ENCODE measurements around the gene ZKSCAN4. TPM values are rescaled to one million over a fixed set of nuclear protein-coding genes. Genes with fewer than 3 reads are reported as not detected.
A peak's percentile ranks its signal among the peaks of the same experiment; 100 is the strongest.

The ZKSCAN4 gene
- total RNA-seq, 1 donor from 2014 or later, result 3.8 TPM

- Mint-ChIP-seq H3K4me1 (peaks cover 11% of the 10 kb centered on the region), H3K4me3 (no peak overlapping the region), H3K9me3 (no peaks in the 10 kb centered on the region), H3K27me3 (peaks cover 9% of the 10 kb centered on the region), H3K27ac (no peak overlapping the region), H3K36me3 (ENCODE audit: low read depth) (no peaks in the 10 kb centered on the region)
- DNase-seq, result no peak
- intact Hi-C loops (cut with micrococcal nuclease), result loop anchor here (2.0 to 5.0 kb wide), 4 partner anchors 14 to 142 kb away; partner anchors contain the start of genes PGBD1, ZKSCAN3 and ZSCAN16
Observed at GRCh38 chr6:28266563-28266961, 14.5 kb upstream of the ZKSCAN4 start.

- peaks cover 11% of the 10 kb centered on the region for H3K27me3 Mint-ChIP-seq
- H3K36me3 Mint-ChIP-seq (ENCODE audit: low read depth), result no peaks in the 10 kb centered on the region
- no peaks in the 10 kb centered on the region for H3K9me3 Mint-ChIP-seq
- H3K4me3 Mint-ChIP-seq, result no peak overlapping the region
- H3K27ac Mint-ChIP-seq, result no peak overlapping the region
- intact Hi-C loops (cut with micrococcal nuclease), result loop anchor here (5.0 kb wide), 1 partner anchor 128 kb away; no protein-coding TSS in a partner anchor
- DNase-seq, result no peak
- peaks cover 11% of the 10 kb centered on the region for H3K4me1 Mint-ChIP-seq
Observed at GRCh38 chr6:28264834-28265401, 12.8 kb upstream of the ZKSCAN4 start.

- intact Hi-C loops (cut with micrococcal nuclease), result no loop called here
- Mint-ChIP-seq H3K27me3 (peaks cover 14% of the 10 kb centered on the region), H3K27ac (no peak overlapping the region), H3K4me3 (no peak overlapping the region), H3K4me1 (peaks cover 9% of the 10 kb centered on the region), H3K36me3 (ENCODE audit: low read depth) (no peaks in the 10 kb centered on the region), H3K9me3 (peaks cover 6% of the 10 kb centered on the region)
- no peak for DNase-seq
Observed at GRCh38 chr6:28263922-28264321, 11.9 kb upstream of the ZKSCAN4 start.

- intact Hi-C loops (cut with micrococcal nuclease), result no loop called here
- peak; percentile 82 for DNase-seq
- Mint-ChIP-seq H3K4me3 (peak within 1 kb of the TSS; percentile 56), H3K27ac (peak within 1 kb of the TSS; percentile 16), H3K4me1 (peaks cover 7% of the 10 kb centered on the region), H3K27me3 (peaks cover 12% of the 10 kb centered on the region), H3K36me3 (ENCODE audit: low read depth) (peaks cover 9% of the 10 kb centered on the region), H3K9me3 (peaks cover 16% of the 10 kb centered on the region)
Observed at GRCh38 chr6:28258877-28259777, 7.1 kb upstream of the ZKSCAN4 start, which contains the start of gene NKAPL. Gene NKAPL (plus strand): TSS chr6:28259297. CDS start chr6:28259372, 75 bp downstream.

GRCh38 chr6:28257042-28257441, 5.0 kb upstream of the ZKSCAN4 start:
- Mint-ChIP-seq H3K36me3 (ENCODE audit: low read depth) (peaks cover 9% of the 10 kb centered on the region), H3K27ac (no peak overlapping the region), H3K27me3 (peaks cover 6% of the 10 kb centered on the region), H3K9me3 (peaks cover 21% of the 10 kb centered on the region), H3K4me1 (peaks cover 12% of the 10 kb centered on the region), H3K4me3 (no peak overlapping the region)
- intact Hi-C loops (cut with micrococcal nuclease), result no loop called here
- DNase-seq, result no peak

GRCh38 chr6:28254121-28254519, 2.1 kb upstream of the ZKSCAN4 start:
- DNase-seq, result no peak
- intact Hi-C loops (cut with micrococcal nuclease), result loop anchor here (5.0 kb wide), 2 partner anchors 37 to 132 kb away; partner anchors contain the start of gene ZSCAN16
- peaks cover 24% of the 10 kb centered on the region for H3K4me1 Mint-ChIP-seq
- H3K27me3 Mint-ChIP-seq, result no peaks in the 10 kb centered on the region
- H3K36me3 Mint-ChIP-seq (ENCODE audit: low read depth), result peaks cover 13% of the 10 kb centered on the region
- H3K9me3 Mint-ChIP-seq, result peaks cover 16% of the 10 kb centered on the region
- H3K27ac Mint-ChIP-seq, result no peak overlapping the region
- H3K4me3 Mint-ChIP-seq, result no peak overlapping the region

GRCh38 chr6:28251661-28252008, 434 bp downstream of the ZKSCAN4 start:
- Mint-ChIP-seq H3K4me1 (peaks cover 19% of the 10 kb centered on the region), H3K36me3 (ENCODE audit: low read depth) (peaks cover 24% of the 10 kb centered on the region), H3K27me3 (no peaks in the 10 kb centered on the region), H3K27ac (peak overlapping the region; percentile 89), H3K4me3 (peak overlapping the region; percentile 97), H3K9me3 (peaks cover 5% of the 10 kb centered on the region)
- intact Hi-C loops (cut with micrococcal nuclease), result loop anchor here (1.0 to 5.0 kb wide), 5 partner anchors 16 to 129 kb away; partner anchors contain the start of genes PGBD1, ZKSCAN8, ZSCAN16 and ZSCAN26
- peak; percentile 83 for DNase-seq

GRCh38 chr6:28250747-28251146, 1.3 kb downstream of the ZKSCAN4 start:
- intact Hi-C loops (cut with micrococcal nuclease), result loop anchor here (5.0 kb wide), 2 partner anchors 33 to 128 kb away; partner anchors contain the start of gene ZSCAN16

GRCh38 chr6:28248916-28249315, 3.2 kb downstream of the ZKSCAN4 start:
- no peak for DNase-seq
- Mint-ChIP-seq H3K4me3 (no peak overlapping the region), H3K9me3 (peaks cover 5% of the 10 kb centered on the region), H3K27me3 (no peaks in the 10 kb centered on the region), H3K27ac (no peak overlapping the region), H3K36me3 (ENCODE audit: low read depth) (peaks cover 50% of the 10 kb centered on the region), H3K4me1 (peaks cover 19% of the 10 kb centered on the region)
- intact Hi-C loops (cut with micrococcal nuclease), result no loop called here

More at GRCh38 chr6:28250747-28251146, 1.3 kb downstream of the ZKSCAN4 start:
- H3K4me3 Mint-ChIP-seq, result peak overlapping the region; percentile 75
- DNase-seq, result no peak
- H3K4me1 Mint-ChIP-seq, result peaks cover 19% of the 10 kb centered on the region
- no peak overlapping the region for H3K27ac Mint-ChIP-seq
- no peaks in the 10 kb centered on the region for H3K27me3 Mint-ChIP-seq
- peaks cover 5% of the 10 kb centered on the region for H3K9me3 Mint-ChIP-seq
- H3K36me3 Mint-ChIP-seq (ENCODE audit: low read depth), result peaks cover 31% of the 10 kb centered on the region

- H3K27me3 Mint-ChIP-seq, result no peaks in the 10 kb centered on the region
- no peak overlapping the region for H3K27ac Mint-ChIP-seq
- intact Hi-C loops (cut with micrococcal nuclease), result no loop called here
- no peak for DNase-seq
- H3K9me3 Mint-ChIP-seq, result no peaks in the 10 kb centered on the region
- peaks cover 6% of the 10 kb centered on the region for H3K4me1 Mint-ChIP-seq
- H3K36me3 Mint-ChIP-seq (ENCODE audit: low read depth), result peaks cover 52% of the 10 kb centered on the region
- H3K4me3 Mint-ChIP-seq, result no peak overlapping the region
Observed at GRCh38 chr6:28245206-28245941, 6.7 kb downstream of the ZKSCAN4 start.

GRCh38 chr6:28243946-28244345, 8.1 kb downstream of the ZKSCAN4 start:
- Mint-ChIP-seq H3K27me3 (no peaks in the 10 kb centered on the region), H3K36me3 (ENCODE audit: low read depth) (peaks cover 51% of the 10 kb centered on the region), H3K4me1 (peaks cover 2% of the 10 kb centered on the region), H3K9me3 (no peaks in the 10 kb centered on the region), H3K4me3 (no peak overlapping the region), H3K27ac (no peak overlapping the region)
- no peak for DNase-seq
- intact Hi-C loops (cut with micrococcal nuclease), result no loop called here

- H3K36me3 Mint-ChIP-seq (ENCODE audit: low read depth), result peaks cover 24% of the 10 kb centered on the region
- H3K4me1 Mint-ChIP-seq, result no peaks in the 10 kb centered on the region
- H3K27me3 Mint-ChIP-seq, result no peaks in the 10 kb centered on the region
- no peak for DNase-seq
- H3K9me3 Mint-ChIP-seq, result peaks cover 3% of the 10 kb centered on the region
- intact Hi-C loops (cut with micrococcal nuclease), result no loop called here
- no peak overlapping the region for H3K4me3 Mint-ChIP-seq
- H3K27ac Mint-ChIP-seq, result no peak overlapping the region
Observed at GRCh38 chr6:28240471-28240870, 11.6 kb downstream of the ZKSCAN4 start.

- Mint-ChIP-seq H3K27me3 (no peaks in the 10 kb centered on the region), H3K36me3 (ENCODE audit: low read depth) (peaks cover 19% of the 10 kb centered on the region), H3K27ac (no peak overlapping the region), H3K4me1 (no peaks in the 10 kb centered on the region), H3K4me3 (no peak overlapping the region), H3K9me3 (peaks cover 3% of the 10 kb centered on the region)
- intact Hi-C loops (cut with micrococcal nuclease), result no loop called here
- no peak for DNase-seq
Observed at GRCh38 chr6:28239636-28240035, 12.4 kb downstream of the ZKSCAN4 start.
